Activated CD4-positive, alpha-beta T cell treated with anti-CD3 and anti-CD28 coated beads, Interleukin-2, amount 10 ng/mL, durations not matched to agents 24 days and 14 days (primary cell): ENCODE measurements around the gene BRAF. TPM values are rescaled to one million over a fixed set of nuclear protein-coding genes. Genes with fewer than 3 reads are reported as not detected.

Experiments used
- DNase-seq: peaks from one replicate; pipeline ENCODE4 v3.0.0; 2022
- H3K27ac Mint-ChIP-seq: one replicate; pipeline ENCODE4 v1.8.0; 2022; ENCODE audit warnings: mild to moderate bottlenecking, mixed read lengths
- H3K27me3 Mint-ChIP-seq: one replicate; pipeline ENCODE4 v1.8.0; 2022; ENCODE audit warnings: mixed read lengths
- H3K36me3 Mint-ChIP-seq: one replicate; pipeline ENCODE4 v1.8.0; 2022; ENCODE audit warnings: low read depth, mild to moderate bottlenecking, mixed read lengths
- H3K4me1 Mint-ChIP-seq: one replicate; pipeline ENCODE4 v1.8.0; 2021; ENCODE audit warnings: mixed read lengths
- H3K4me3 Mint-ChIP-seq: one replicate; pipeline ENCODE4 v1.8.0; 2022; ENCODE audit warnings: mild to moderate bottlenecking, moderate library complexity, mixed read lengths
- H3K9me3 Mint-ChIP-seq: one replicate; pipeline ENCODE4 v1.8.0; 2021; ENCODE audit warnings: mixed read lengths
- intact Hi-C: fragments of 100-400 bp; cut with micrococcal nuclease; formaldehyde crosslinking; loops from one replicate; pipeline ENCODE4 v1.15.1; 2023
- total RNA-seq: library from RNA; stranded (reverse); gene quantifications from 2 replicates; pipeline ENCODE4 v1.2.3, GENCODE V29; 2022

Gene BRAF
- total RNA-seq, 1 donor from 2014 or later, result 22.4 TPM

- H3K4me1 Mint-ChIP-seq, result peaks cover 21% of the 10 kb centered on the region
- peaks cover 6% of the 10 kb centered on the region for H3K36me3 Mint-ChIP-seq
- no peak overlapping the region for H3K27ac Mint-ChIP-seq
- H3K27me3 Mint-ChIP-seq, result peaks cover 2% of the 10 kb centered on the region
- peaks cover 5% of the 10 kb centered on the region for H3K9me3 Mint-ChIP-seq
- intact Hi-C loops, result no loop called here
- no peak for DNase-seq
- H3K4me3 Mint-ChIP-seq, result no peak overlapping the region
These were observed 43.1 kb downstream of the BRAF start for GRCh38 chr7:140881507-140882228.

GRCh38 chr7:140877249-140877524 lies 47.5 kb downstream of the BRAF start:
- no peak for DNase-seq
- Mint-ChIP-seq H3K36me3 (peaks cover 15% of the 10 kb centered on the region), H3K27me3 (peaks cover 2% of the 10 kb centered on the region), H3K4me3 (no peak overlapping the region), H3K27ac (no peak overlapping the region), H3K9me3 (peaks cover 10% of the 10 kb centered on the region), H3K4me1 (peaks cover 21% of the 10 kb centered on the region)
- intact Hi-C loops, result loop anchor here (2.0 kb wide), 1 partner anchor 136 kb away; no protein-coding TSS in a partner anchor

- H3K27ac Mint-ChIP-seq, result no peak overlapping the region
- H3K27me3 Mint-ChIP-seq, result peaks cover 2% of the 10 kb centered on the region
- peaks cover 10% of the 10 kb centered on the region for H3K9me3 Mint-ChIP-seq
- peaks cover 21% of the 10 kb centered on the region for H3K4me1 Mint-ChIP-seq
- DNase-seq, result no peak
- H3K36me3 Mint-ChIP-seq, result peaks cover 15% of the 10 kb centered on the region
- intact Hi-C loops, result loop anchor here (1.0 to 2.0 kb wide), 3 partner anchors 26 to 136 kb away; partner anchors contain the start of gene BRAF
- no peak overlapping the region for H3K4me3 Mint-ChIP-seq
These were observed 48.0 kb downstream of the BRAF start for GRCh38 chr7:140876519-140877248.

- peaks cover 8% of the 10 kb centered on the region for H3K9me3 Mint-ChIP-seq
- peaks cover 2% of the 10 kb centered on the region for H3K27me3 Mint-ChIP-seq
- intact Hi-C loops, result no loop called here
- peaks cover 20% of the 10 kb centered on the region for H3K4me1 Mint-ChIP-seq
- H3K27ac Mint-ChIP-seq, result no peak overlapping the region
- H3K36me3 Mint-ChIP-seq, result peaks cover 18% of the 10 kb centered on the region
- no peak for DNase-seq
- no peak overlapping the region for H3K4me3 Mint-ChIP-seq
These were observed 51.3 kb downstream of the BRAF start for GRCh38 chr7:140873434-140873833.

- DNase-seq, result no peak
- Mint-ChIP-seq H3K9me3 (peaks cover 5% of the 10 kb centered on the region), H3K4me3 (no peak overlapping the region), H3K36me3 (peaks cover 17% of the 10 kb centered on the region), H3K27ac (no peak overlapping the region), H3K4me1 (peaks cover 10% of the 10 kb centered on the region), H3K27me3 (no peaks in the 10 kb centered on the region)
- intact Hi-C loops, result no loop called here
These were observed 54.7 kb downstream of the BRAF start for GRCh38 chr7:140870003-140870402.

GRCh38 chr7:140869430-140869829 lies 55.3 kb downstream of the BRAF start:
- no peak for DNase-seq
- H3K36me3 Mint-ChIP-seq, result peaks cover 17% of the 10 kb centered on the region
- H3K9me3 Mint-ChIP-seq, result peaks cover 8% of the 10 kb centered on the region
- no peaks in the 10 kb centered on the region for H3K27me3 Mint-ChIP-seq
- no peak overlapping the region for H3K27ac Mint-ChIP-seq
- H3K4me3 Mint-ChIP-seq, result no peak overlapping the region
- peaks cover 10% of the 10 kb centered on the region for H3K4me1 Mint-ChIP-seq
- intact Hi-C loops, result no loop called here

GRCh38 chr7:140867467-140868462 lies 57.0 kb downstream of the BRAF start:
- peaks cover 10% of the 10 kb centered on the region for H3K4me1 Mint-ChIP-seq
- no peaks in the 10 kb centered on the region for H3K27me3 Mint-ChIP-seq
- H3K27ac Mint-ChIP-seq, result no peak overlapping the region
- intact Hi-C loops, result no loop called here
- H3K9me3 Mint-ChIP-seq, result peaks cover 3% of the 10 kb centered on the region
- no peak for DNase-seq
- H3K36me3 Mint-ChIP-seq, result peaks cover 20% of the 10 kb centered on the region
- H3K4me3 Mint-ChIP-seq, result no peak overlapping the region

GRCh38 chr7:140866926-140867325 lies 57.8 kb downstream of the BRAF start:
- intact Hi-C loops, result no loop called here
- Mint-ChIP-seq H3K27ac (no peak overlapping the region), H3K4me1 (peaks cover 10% of the 10 kb centered on the region)

GRCh38 chr7:140864732-140865131 lies 60.0 kb downstream of the BRAF start:
- Mint-ChIP-seq H3K4me3 (no peak overlapping the region), H3K27me3 (no peaks in the 10 kb centered on the region)
- intact Hi-C loops, result no loop called here

More at GRCh38 chr7:140866926-140867325, 57.8 kb downstream of the BRAF start:
- no peak for DNase-seq
- no peak overlapping the region for H3K4me3 Mint-ChIP-seq
- peaks cover 20% of the 10 kb centered on the region for H3K36me3 Mint-ChIP-seq
- H3K27me3 Mint-ChIP-seq, result no peaks in the 10 kb centered on the region
- H3K9me3 Mint-ChIP-seq, result peaks cover 3% of the 10 kb centered on the region

GRCh38 chr7:140863867-140864266 lies 60.9 kb downstream of the BRAF start:
- Mint-ChIP-seq H3K4me1 (peaks cover 7% of the 10 kb centered on the region), H3K4me3 (no peak overlapping the region), H3K27ac (no peak overlapping the region), H3K36me3 (peaks cover 16% of the 10 kb centered on the region), H3K9me3 (peaks cover 3% of the 10 kb centered on the region), H3K27me3 (no peaks in the 10 kb centered on the region)
- intact Hi-C loops, result no loop called here
- no peak for DNase-seq

More at GRCh38 chr7:140864732-140865131, 60.0 kb downstream of the BRAF start:
- peaks cover 7% of the 10 kb centered on the region for H3K4me1 Mint-ChIP-seq
- DNase-seq, result no peak
- H3K27ac Mint-ChIP-seq, result no peak overlapping the region
- H3K9me3 Mint-ChIP-seq, result peaks cover 3% of the 10 kb centered on the region
- H3K36me3 Mint-ChIP-seq, result peaks cover 18% of the 10 kb centered on the region

GRCh38 chr7:140863184-140863583 lies 61.5 kb downstream of the BRAF start:
- intact Hi-C loops, result no loop called here
- no peak overlapping the region for H3K27ac Mint-ChIP-seq
- H3K27me3 Mint-ChIP-seq, result no peaks in the 10 kb centered on the region
- H3K4me3 Mint-ChIP-seq, result no peak overlapping the region
- H3K4me1 Mint-ChIP-seq, result peaks cover 7% of the 10 kb centered on the region
- DNase-seq, result no peak
- peaks cover 3% of the 10 kb centered on the region for H3K9me3 Mint-ChIP-seq
- H3K36me3 Mint-ChIP-seq, result peaks cover 14% of the 10 kb centered on the region

- no peaks in the 10 kb centered on the region for H3K36me3 Mint-ChIP-seq
- H3K9me3 Mint-ChIP-seq, result no peaks in the 10 kb centered on the region
- intact Hi-C loops, result no loop called here
- no peak for DNase-seq
- no peaks in the 10 kb centered on the region for H3K27me3 Mint-ChIP-seq
- no peak overlapping the region for H3K4me3 Mint-ChIP-seq
- peaks cover 4% of the 10 kb centered on the region for H3K4me1 Mint-ChIP-seq
- H3K27ac Mint-ChIP-seq, result no peak overlapping the region
These were observed 67.7 kb downstream of the BRAF start for GRCh38 chr7:140857048-140857447.

- Mint-ChIP-seq H3K4me1 (no peaks in the 10 kb centered on the region), H3K27me3 (no peaks in the 10 kb centered on the region), H3K4me3 (no peak overlapping the region), H3K9me3 (peaks cover 5% of the 10 kb centered on the region), H3K27ac (no peak overlapping the region), H3K36me3 (peaks cover 16% of the 10 kb centered on the region)
- intact Hi-C loops, result no loop called here
- DNase-seq, result no peak
These were observed 83.5 kb downstream of the BRAF start for GRCh38 chr7:140841166-140841715.
